HG02840 (cell line): ENCODE results near the gene CCNJL.

ENCODE experiments used
- ATAC-seq: cut with Tn5 transposase; IDR thresholded peaks from one replicate; pipeline ENCODE4 v1.9.1; 2021; ENCODE audit warnings: mild to moderate bottlenecking, moderate library complexity, moderate number of reproducible peaks; ENCODE audit not compliant: unreplicated experiment, low FRiP score

Gene CCNJL

GRCh38 chr5:160235731-160236130 lies 76.6 kb downstream of the CCNJL start:
- ATAC-seq, result no peak

- ATAC-seq, result no peak
These were observed 79.1 kb downstream of the CCNJL start for GRCh38 chr5:160233215-160233614.

GRCh38 chr5:160231783-160232342 lies 80.5 kb downstream of the CCNJL start:
- ATAC-seq, result no peak

GRCh38 chr5:160230686-160231527 lies 81.5 kb downstream of the CCNJL start:
- no peak for ATAC-seq

GRCh38 chr5:160229190-160229742 lies 83.1 kb downstream of the CCNJL start, which contains the start of gene FABP6:
FABP6 (plus strand) TSS chr5:160229506; CDS start chr5:160229558, 52 bp downstream.
- ATAC-seq, result no peak

- ATAC-seq, result no peak
These were observed 85.4 kb downstream of the CCNJL start for GRCh38 chr5:160227012-160227411.

- ATAC-seq, result no peak
These were observed 91.3 kb downstream of the CCNJL start for GRCh38 chr5:160221082-160221481.

- no peak for ATAC-seq
These were observed 93.0 kb downstream of the CCNJL start for GRCh38 chr5:160219356-160219755.

- no peak for ATAC-seq
These were observed 98.8 kb downstream of the CCNJL start for GRCh38 chr5:160213537-160213936.

- no peak for ATAC-seq
These were observed 101.0 kb downstream of the CCNJL start for GRCh38 chr5:160211352-160211751.

- ATAC-seq, result no peak
These were observed 101.8 kb downstream of the CCNJL start for GRCh38 chr5:160210606-160211005.

- no peak for ATAC-seq
These were observed 102.4 kb downstream of the CCNJL start for GRCh38 chr5:160209917-160210316.

GRCh38 chr5:160207061-160207460 lies 105.3 kb downstream of the CCNJL start:
- no peak for ATAC-seq
